Raji (cell line): ENCODE data around the gene ERG.

ENCODE experiments used
- POLR2A ChIP-seq: IDR thresholded peaks from 2 replicates; pipeline ENCODE4 v1.6.1; 2011; ENCODE audit warnings: low read depth, low read length, control low read depth; ENCODE audit not compliant: insufficient read depth

Gene ERG

DNA sequence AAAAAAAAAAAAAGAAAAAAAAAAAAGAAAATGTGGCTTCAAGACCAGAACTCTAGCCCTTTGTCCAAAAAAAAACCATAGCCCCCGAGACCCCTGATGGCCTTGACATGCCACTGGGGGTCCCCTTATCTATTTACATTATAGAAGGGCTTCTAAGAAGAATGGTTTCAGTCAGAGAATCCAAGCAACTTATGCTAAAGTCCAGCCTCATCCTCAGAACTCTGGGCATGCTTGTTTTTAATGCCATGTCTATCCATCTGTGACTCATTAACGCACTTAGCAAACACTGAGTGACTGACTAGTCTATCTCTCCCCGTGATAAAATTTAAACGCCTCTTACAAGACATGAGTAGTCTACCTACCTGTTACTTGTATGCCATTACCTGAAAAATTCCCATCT is 29.3 kb downstream of the ERG start:
- TF ChIP-seq POLR2A = no peak

GRCh38 chr21:38467911-38468310 is 30.4 kb downstream of the ERG start:
- TF ChIP-seq POLR2A = no peak

DNA sequence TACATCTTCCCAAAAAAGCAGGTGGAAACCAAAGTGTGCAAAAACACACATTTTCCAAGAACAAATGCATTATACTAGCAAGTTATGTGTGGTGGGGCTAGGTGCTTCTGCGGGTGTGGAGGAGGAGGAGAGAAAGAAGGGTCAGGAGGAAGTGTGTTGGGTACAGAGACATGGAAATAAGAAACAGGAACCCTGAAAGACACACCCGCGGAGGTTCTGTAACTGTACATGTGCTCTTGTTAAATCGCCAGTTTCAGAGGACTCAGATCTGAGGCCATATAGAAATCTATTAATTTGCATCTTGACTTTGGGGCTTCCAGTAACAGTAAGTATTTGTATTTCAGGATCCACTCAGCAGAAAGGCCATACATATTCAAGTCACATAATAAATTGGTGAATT is 30.9 kb downstream of the ERG start:
- no peak for TF ChIP-seq POLR2A

DNA sequence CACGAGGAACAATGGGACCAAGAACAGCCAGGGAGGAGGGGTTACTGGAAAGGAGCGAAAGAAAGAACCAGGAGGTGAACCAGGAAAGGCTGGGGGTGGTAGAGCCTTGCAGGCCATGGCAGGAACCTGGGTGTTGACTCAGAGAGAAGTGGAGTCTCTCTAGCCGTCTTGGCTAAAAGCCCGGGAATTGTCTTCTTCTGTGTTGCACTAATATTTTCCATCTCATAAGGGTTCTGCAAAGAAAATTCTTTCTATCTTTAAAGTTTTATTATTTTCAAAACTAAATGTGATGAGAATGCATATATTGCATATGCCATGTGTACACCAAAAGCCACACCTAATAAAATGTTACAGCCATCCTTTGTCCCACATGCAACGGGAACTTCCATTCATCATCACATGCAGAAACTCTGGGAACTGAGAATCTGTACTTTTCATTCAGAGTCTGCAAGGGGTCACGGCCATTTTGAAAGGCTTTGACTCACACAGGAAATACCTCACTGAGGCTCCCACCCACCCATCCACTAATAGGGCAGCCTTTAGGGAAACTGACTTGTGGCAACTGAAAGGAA is 38.0 kb downstream of the ERG start:
- no peak for TF ChIP-seq POLR2A

- no peak for TF ChIP-seq POLR2A
Observed at GRCh38 chr21:38459490-38459889, 38.8 kb downstream of the ERG start.

- no peak for TF ChIP-seq POLR2A
Observed at GRCh38 chr21:38455403-38455802, 42.9 kb downstream of the ERG start.

DNA sequence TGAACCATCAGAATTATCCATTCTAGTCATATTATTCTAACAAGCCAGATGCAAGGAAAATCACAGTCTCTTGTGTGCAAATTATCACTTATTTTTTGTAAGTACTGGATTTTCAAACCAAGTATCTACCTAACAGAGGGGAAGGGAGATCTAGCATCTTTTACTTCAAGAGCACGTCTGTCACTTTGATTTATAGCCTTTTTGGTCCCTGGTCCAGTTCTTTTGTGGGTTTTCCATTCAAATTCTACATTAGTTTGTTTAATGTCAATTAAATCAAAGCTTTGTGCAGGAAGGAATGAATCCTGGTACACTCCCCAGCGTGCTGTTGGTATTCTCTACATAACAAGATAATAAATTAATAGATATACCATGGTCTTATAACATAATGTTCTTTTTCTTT is 43.6 kb downstream of the ERG start:
- no peak for TF ChIP-seq POLR2A

GRCh38 chr21:38454161-38454560 is 44.1 kb downstream of the ERG start:
- no peak for TF ChIP-seq POLR2A

DNA sequence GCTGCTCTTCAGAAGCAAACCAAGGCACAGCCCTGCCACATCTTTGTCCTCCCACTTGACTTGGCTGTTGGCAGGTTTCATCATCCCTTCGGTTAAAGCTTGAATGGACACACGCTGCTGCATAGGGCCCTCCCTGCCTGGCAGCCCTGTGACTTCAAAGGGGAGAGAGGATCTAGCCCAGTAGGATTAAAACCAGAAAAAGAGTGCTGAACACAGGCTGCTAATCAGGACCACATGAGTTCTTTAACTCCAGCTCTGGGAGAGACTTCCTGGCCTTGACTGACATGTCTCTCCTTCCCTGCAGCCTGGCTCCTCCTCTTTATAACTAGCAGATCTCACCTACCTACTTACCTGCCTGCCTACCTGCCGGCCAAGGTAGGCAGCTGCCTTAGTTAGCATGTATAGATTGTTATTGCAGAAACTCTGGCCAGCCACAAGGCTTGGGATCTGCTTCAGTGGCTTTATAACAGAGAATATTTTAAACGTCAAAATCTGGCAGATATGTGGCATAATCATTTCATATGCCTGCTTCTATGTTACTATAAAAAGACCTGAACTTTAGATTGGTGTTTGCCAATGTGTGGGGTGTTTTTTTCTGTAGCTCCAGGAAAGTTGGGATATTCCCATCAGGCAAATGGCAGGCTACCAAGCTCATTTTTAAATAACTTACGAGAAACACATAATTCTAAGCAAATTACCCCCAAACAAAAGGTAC is 49.4 kb downstream of the ERG start:
- TF ChIP-seq POLR2A = no peak

- TF ChIP-seq POLR2A = no peak
Observed at GRCh38 chr21:38447611-38448010, 50.7 kb downstream of the ERG start.

DNA sequence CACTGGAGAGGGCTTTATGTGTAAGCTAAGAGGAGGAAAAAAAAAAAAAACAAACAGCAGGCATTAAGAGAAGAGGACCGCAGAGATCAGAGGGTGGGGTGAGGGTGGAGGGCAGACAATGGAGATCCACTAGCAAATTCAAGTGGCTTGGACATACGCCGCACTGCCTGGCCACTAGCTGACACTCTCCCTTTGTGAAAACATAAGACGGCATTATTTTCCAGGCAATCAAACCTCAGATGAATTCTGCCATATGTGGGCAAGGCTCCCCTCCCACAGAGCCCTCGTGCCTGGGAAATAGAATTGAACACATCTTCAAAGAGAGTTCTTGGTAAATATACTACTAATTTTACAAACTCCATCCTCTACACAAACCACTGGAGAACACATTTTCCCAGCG is 53.6 kb downstream of the ERG start:
- TF ChIP-seq POLR2A = no peak

- no peak for TF ChIP-seq POLR2A
Observed at GRCh38 chr21:38443110-38443509, 55.2 kb downstream of the ERG start.

DNA sequence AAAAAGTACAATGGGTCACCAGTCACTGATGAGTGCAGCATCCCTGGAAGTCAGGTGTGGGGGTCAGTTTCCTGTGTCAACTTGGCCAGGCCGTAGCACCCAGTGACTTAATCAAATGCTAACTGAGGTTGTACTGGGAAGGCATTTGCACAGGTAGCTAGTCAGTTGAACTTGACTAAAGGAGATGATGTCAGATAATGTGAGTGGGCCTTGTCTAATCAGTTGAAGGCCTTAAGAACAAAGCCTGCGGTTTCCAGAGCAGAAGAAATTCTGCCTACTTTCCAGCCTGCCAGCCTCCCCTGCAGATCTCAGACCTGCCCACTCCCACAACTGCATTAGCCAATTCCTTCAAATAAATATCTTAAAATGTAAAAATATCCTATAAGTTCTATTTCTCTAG is 57.1 kb downstream of the ERG start:
- TF ChIP-seq POLR2A = no peak

- TF ChIP-seq POLR2A = no peak
Observed at GRCh38 chr21:38440746-38441145, 57.5 kb downstream of the ERG start.

GRCh38 chr21:38439957-38440356 is 58.3 kb downstream of the ERG start:
- no peak for TF ChIP-seq POLR2A

- no peak for TF ChIP-seq POLR2A
Observed at GRCh38 chr21:38439426-38439825, 58.9 kb downstream of the ERG start.

DNA sequence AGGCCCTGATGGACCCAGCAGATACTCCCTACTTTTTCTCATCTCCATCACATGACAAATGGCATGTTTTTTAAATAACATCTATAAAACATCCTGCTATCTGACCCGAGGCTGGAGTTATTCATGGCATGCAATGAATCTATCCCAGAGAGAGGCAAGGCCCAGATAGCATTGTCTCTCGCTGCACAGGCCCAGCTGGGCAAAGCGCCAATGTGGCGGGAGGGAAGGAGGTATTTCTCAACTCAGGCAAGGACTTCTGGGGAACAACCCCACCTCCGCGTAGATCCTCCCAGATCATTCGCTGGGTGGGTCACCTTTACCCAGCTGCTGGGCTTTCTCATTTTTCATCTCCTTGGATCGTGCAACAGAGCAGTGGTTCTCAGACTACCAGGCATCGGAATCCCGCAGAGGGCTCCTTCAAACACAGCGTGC is 59.8 kb downstream of the ERG start:
- TF ChIP-seq POLR2A = no peak
